GM06990 (cell line): ENCODE data around the gene UBASH3A.

Experiments
- DNase-seq: peaks from one replicate; pipeline ENCODE4 v3.0.0-alpha.2; 2011; ENCODE audit not compliant: insufficient read length; ENCODE audit errors: extremely low read depth
- H3K27me3 ChIP-seq: replicated peaks from 2 replicates; pipeline ENCODE4 v1.6.0; 2011; ENCODE audit warnings: low read length; ENCODE audit not compliant: control insufficient read depth, insufficient read depth
- H3K36me3 ChIP-seq: 2 replicates; pipeline ENCODE4 v1.5.1; 2011; ENCODE audit warnings: low read length; ENCODE audit not compliant: control insufficient read depth, insufficient read depth
- H3K4me3 ChIP-seq: replicated peaks from 2 replicates; pipeline ENCODE4 v1.5.1; 2011; ENCODE audit warnings: low read depth, mild to moderate bottlenecking, control low read depth, low read length
- TF ChIP-seq, protein P1 (sequence below): IDR thresholded peaks from 2 replicates; pipeline ENCODE4 v1.5.1; 2011; ENCODE audit warnings: low read length, control low read depth, mild to moderate bottlenecking, inconsistent platforms; ENCODE audit not compliant: insufficient read depth, poor library complexity, severe bottlenecking

Gene UBASH3A

GRCh38 chr21:42384989-42385388 is 18.7 kb upstream of the UBASH3A start:
- H3K27me3 ChIP-seq: no peaks in the 10 kb centered on the region
- no peak overlapping the region for H3K4me3 ChIP-seq
- TF ChIP-seq, protein P1, sequence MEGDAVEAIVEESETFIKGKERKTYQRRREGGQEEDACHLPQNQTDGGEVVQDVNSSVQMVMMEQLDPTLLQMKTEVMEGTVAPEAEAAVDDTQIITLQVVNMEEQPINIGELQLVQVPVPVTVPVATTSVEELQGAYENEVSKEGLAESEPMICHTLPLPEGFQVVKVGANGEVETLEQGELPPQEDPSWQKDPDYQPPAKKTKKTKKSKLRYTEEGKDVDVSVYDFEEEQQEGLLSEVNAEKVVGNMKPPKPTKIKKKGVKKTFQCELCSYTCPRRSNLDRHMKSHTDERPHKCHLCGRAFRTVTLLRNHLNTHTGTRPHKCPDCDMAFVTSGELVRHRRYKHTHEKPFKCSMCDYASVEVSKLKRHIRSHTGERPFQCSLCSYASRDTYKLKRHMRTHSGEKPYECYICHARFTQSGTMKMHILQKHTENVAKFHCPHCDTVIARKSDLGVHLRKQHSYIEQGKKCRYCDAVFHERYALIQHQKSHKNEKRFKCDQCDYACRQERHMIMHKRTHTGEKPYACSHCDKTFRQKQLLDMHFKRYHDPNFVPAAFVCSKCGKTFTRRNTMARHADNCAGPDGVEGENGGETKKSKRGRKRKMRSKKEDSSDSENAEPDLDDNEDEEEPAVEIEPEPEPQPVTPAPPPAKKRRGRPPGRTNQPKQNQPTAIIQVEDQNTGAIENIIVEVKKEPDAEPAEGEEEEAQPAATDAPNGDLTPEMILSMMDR: no peak
- no peak for DNase-seq
- no peaks in the 10 kb centered on the region for H3K36me3 ChIP-seq

- Histone ChIP-seq H3K36me3 (no peaks in the 10 kb centered on the region), H3K27me3 (no peaks in the 10 kb centered on the region), H3K4me3 (no peak overlapping the region)
- TF ChIP-seq, protein P1: no peak
- no peak for DNase-seq
These were observed 18.1 kb upstream of the UBASH3A start for GRCh38 chr21:42385619-42386018.

- Histone ChIP-seq H3K4me3 (no peak overlapping the region), H3K36me3 (no peaks in the 10 kb centered on the region), H3K27me3 (no peaks in the 10 kb centered on the region)
- DNase-seq: no peak
- TF ChIP-seq, protein P1: no peak
These were observed 17.6 kb upstream of the UBASH3A start for GRCh38 chr21:42386034-42386591.

DNA sequence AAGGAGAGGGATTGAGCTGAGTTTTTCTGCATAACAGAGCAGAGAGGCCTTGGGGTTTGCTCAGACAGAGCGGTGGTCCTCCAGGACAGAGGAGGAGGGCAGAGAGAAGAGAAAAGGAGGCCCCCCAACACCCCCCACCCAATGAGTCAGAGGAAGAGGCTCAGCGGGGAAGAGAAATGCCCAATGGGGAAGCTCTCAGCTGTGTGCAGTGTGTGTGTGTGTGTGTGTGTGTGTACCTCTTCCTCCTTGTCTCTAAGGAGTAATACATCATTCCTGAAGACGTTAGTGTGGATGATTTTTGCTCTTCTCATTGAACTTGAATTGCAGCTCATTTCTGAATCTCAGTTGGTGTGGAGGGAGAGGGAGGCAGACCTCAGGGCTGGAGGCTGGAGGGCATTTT is 16.5 kb upstream of the UBASH3A start:
- DNase-seq: no peak
- H3K27me3 ChIP-seq: no peaks in the 10 kb centered on the region
- no peak overlapping the region for H3K4me3 ChIP-seq
- no peaks in the 10 kb centered on the region for H3K36me3 ChIP-seq
- TF ChIP-seq, protein P1: no peak

DNA sequence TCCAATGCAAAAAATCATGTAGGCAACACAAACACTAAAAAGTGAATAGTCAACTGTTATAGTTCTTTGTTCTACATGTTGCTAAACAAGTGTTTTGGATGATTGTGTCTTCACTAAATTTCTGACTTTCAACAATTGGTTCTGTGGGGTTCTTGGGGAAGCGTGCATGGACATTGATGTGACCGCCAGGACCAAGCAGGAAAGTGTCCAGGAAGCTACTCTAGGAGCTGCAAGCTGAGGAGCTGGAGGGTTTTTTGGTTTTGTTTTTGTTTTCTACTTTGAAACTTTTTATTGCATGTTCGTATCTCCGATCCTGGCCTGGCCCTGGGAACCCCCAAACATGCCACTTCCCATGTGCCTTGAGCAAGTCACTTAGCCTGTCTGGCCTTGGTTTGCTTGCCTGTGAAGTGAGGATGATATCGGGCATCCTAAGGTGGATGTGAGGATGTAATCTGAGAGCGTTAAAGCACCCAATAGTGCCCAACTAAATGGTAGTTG is 15.8 kb upstream of the UBASH3A start:
- no peak for DNase-seq
- TF ChIP-seq, protein P1: no peak
- Histone ChIP-seq H3K4me3 (no peak overlapping the region), H3K27me3 (no peaks in the 10 kb centered on the region), H3K36me3 (no peaks in the 10 kb centered on the region)
